OCI-LY1 (cell line): ENCODE results near the gene FYN.

Source experiments
- H2AFZ ChIP-seq: fragments of 200-600 bp; sonication (generic), shearing (Covaris generic); 2 replicates; pipeline ENCODE4 v1.6.0; 2014; ENCODE audit warnings: antibody characterized with exemption, mild to moderate bottlenecking, low read length
- H3F3A ChIP-seq: fragments of 200-600 bp; sonication (generic), shearing (Covaris generic); 2 replicates; pipeline ENCODE4 v1.6.0; 2014; ENCODE audit warnings: mild to moderate bottlenecking, antibody characterized with exemption, low read length, moderate library complexity; ENCODE audit not compliant: insufficient read depth
- H3K27ac ChIP-seq: fragments of 200-600 bp; sonication (generic); 2 replicates; pipeline ENCODE4 v1.5.1; 2014; ENCODE audit warnings: low read length, mixed run types, mild to moderate bottlenecking, low read depth; ENCODE audit not compliant: poor library complexity, severe bottlenecking
- H3K27me3 ChIP-seq: fragments of 200-600 bp; sonication (generic); 2 replicates; pipeline ENCODE4 v1.6.0; 2014; ENCODE audit warnings: antibody characterized with exemption, mild to moderate bottlenecking, low read length, moderate library complexity; ENCODE audit not compliant: insufficient read depth
- H3K36me3 ChIP-seq: fragments of 200-600 bp; sonication (generic); 2 replicates; pipeline ENCODE4 v1.6.1; 2014; ENCODE audit warnings: mild to moderate bottlenecking, antibody characterized with exemption, low read length, moderate library complexity, mixed read lengths; ENCODE audit not compliant: insufficient read depth
- H3K4me1 ChIP-seq: fragments of 200-600 bp; sonication (generic); 2 replicates; pipeline ENCODE4 v1.5.1; 2014; ENCODE audit warnings: mild to moderate bottlenecking, low read length, moderate library complexity; ENCODE audit not compliant: insufficient read depth, severe bottlenecking
- H3K4me2 ChIP-seq: fragments of 200-600 bp; sonication (generic), shearing (Covaris generic); 2 replicates; pipeline ENCODE4 v1.6.1; 2014; ENCODE audit warnings: low read length
- H3K4me3 ChIP-seq: fragments of 200-600 bp; sonication (generic); 2 replicates; pipeline ENCODE4 v1.5.1; 2014; ENCODE audit warnings: low read length, low read depth, mild to moderate bottlenecking, mixed read lengths; ENCODE audit not compliant: poor library complexity, severe bottlenecking
- H3K79me2 ChIP-seq: fragments of 200-600 bp; shearing (Covaris generic); 2 replicates; pipeline ENCODE4 v1.6.1; 2016; ENCODE audit warnings: mixed run types, low read length, mixed read lengths; ENCODE audit not compliant: insufficient read depth
- H3K9ac ChIP-seq: fragments of 200-600 bp; sonication (generic), shearing (Covaris generic); 2 replicates; pipeline ENCODE4 v1.6.1; 2014; ENCODE audit warnings: mild to moderate bottlenecking, low read length, mixed read lengths
- H3K9me2 ChIP-seq: fragments of 200-600 bp; sonication (generic), shearing (Covaris generic); 2 replicates; pipeline ENCODE4 v1.6.1; 2014; ENCODE audit warnings: low read depth, mild to moderate bottlenecking, low read length, mixed read lengths
- H3K9me3 ChIP-seq: fragments of 200-600 bp; shearing (Covaris generic); 2 replicates; pipeline ENCODE4 v1.6.1; 2014; ENCODE audit warnings: low read length, mixed read lengths
- H4K20me1 ChIP-seq: fragments of 200-600 bp; sonication (generic), shearing (Covaris generic); 2 replicates; pipeline ENCODE4 v1.6.0; 2016; ENCODE audit warnings: mild to moderate bottlenecking, low read length; ENCODE audit not compliant: insufficient read depth
- CTCF ChIP-seq: fragments of 200-600 bp; sonication (generic), shearing (Covaris generic); IDR thresholded peaks from 2 replicates; pipeline ENCODE4 v1.5.1; 2017; ENCODE audit warnings: mild to moderate bottlenecking, antibody characterized with exemption, low read length, moderate library complexity, mixed read lengths
- EZH2 ChIP-seq: fragments of 200-600 bp; sonication (generic), shearing (Covaris generic); IDR thresholded peaks from 2 replicates; pipeline ENCODE4 v1.8.0; 2017; ENCODE audit warnings: borderline replicate concordance, mixed run types, mild to moderate bottlenecking, antibody characterized with exemption, low read length, moderate library complexity, mixed read lengths

FYN gene

GRCh38 chr6:111752476-111752875 lies 120.8 kb downstream of the FYN start:
- Histone ChIP-seq H3K9ac (no peak overlapping the region), H3K4me2 (no peak overlapping the region), H3K36me3 (no peaks in the 10 kb centered on the region), H2AFZ (no peak overlapping the region), H3K4me3 (no peak overlapping the region), H3K79me2 (no peaks in the 10 kb centered on the region), H3K4me1 (peaks cover 4% of the 10 kb centered on the region), H3K27me3 (no peaks in the 10 kb centered on the region), H3F3A (no peaks in the 10 kb centered on the region), H3K27ac (no peak overlapping the region), H4K20me1 (no peaks in the 10 kb centered on the region), H3K9me3 (no peaks in the 10 kb centered on the region), H3K9me2 (no peaks in the 10 kb centered on the region)
- no peak for TF ChIP-seq EZH2
- TF ChIP-seq CTCF = no peak

DNA sequence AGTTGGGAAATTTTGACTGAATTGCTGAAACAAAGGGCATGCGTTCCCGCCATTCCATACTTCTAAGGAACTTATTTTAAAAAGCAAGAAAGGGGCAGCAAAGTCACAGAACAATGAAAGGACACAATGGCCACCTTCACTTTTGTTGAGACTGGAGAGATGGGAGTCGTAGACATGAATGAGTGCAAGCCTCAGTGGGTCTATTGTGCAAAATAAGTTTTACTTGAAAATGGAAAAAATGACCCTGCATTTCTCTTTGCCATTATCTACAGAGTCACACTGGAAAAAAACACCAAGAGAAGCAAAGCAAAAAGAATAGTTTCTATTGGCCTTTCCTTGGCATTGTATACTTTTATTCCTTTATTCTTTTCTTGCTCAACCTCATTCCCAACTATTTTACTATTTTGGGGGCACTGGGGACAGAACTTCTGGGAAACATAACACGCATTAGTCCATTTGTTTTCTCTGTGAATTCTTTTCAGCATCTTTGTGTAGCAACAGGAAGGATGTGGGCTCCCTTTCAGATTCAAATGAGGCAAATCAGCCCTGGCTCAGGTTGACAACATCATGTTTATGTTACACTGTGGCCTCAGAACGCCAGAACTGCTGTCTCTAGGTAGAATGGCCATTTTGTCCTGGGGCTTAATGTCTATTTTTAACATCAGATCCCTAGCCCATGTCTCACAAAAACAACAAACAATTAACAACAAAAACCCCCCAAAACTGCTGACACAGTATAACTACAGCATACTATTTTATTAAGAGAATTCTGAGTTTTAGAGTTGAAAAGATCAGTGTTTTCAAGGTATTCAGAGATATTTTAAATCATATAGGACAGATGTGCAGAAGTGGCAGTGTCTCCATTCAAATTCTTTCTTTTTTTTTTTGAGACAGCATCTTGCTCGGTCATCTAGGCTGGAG lies 122.2 kb downstream of the FYN start:
- H3F3A ChIP-seq = no peaks in the 10 kb centered on the region
- H3K9me3 ChIP-seq = no peaks in the 10 kb centered on the region
- H3K79me2 ChIP-seq = no peaks in the 10 kb centered on the region
- H3K4me1 ChIP-seq = peaks cover 4% of the 10 kb centered on the region
- H3K9ac ChIP-seq = no peak overlapping the region
- TF ChIP-seq EZH2 (no peak), CTCF (no peak)
- no peak overlapping the region for H3K4me2 ChIP-seq
- H3K36me3 ChIP-seq = no peaks in the 10 kb centered on the region
- no peak overlapping the region for H2AFZ ChIP-seq
- no peak overlapping the region for H3K27ac ChIP-seq
- no peaks in the 10 kb centered on the region for H3K27me3 ChIP-seq
- H3K4me3 ChIP-seq = no peak overlapping the region
- H4K20me1 ChIP-seq = no peaks in the 10 kb centered on the region
- no peaks in the 10 kb centered on the region for H3K9me2 ChIP-seq

DNA sequence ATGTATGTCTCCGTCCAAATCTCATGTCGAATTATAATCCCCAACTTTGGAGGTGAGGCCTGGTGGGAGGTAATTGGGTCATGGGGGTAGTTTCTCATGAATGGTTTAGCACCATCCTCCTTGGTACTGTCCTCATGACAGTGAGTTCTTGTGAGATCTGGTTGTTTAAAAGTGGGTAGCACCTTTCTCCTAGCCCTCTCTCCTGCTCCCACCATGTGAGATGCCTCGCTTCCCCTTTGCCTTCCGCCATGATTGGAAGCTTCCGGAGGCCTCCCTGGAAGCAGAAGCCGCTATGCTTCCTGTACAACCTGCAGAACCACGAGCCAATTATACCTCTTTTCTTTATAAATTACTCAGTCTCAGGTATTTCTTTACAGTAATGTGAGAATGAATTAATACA lies 123.1 kb downstream of the FYN start:
- Histone ChIP-seq H4K20me1 (no peaks in the 10 kb centered on the region), H3K4me3 (no peak overlapping the region), H3K9me2 (no peaks in the 10 kb centered on the region), H3F3A (no peaks in the 10 kb centered on the region), H3K27me3 (no peaks in the 10 kb centered on the region), H3K27ac (no peak overlapping the region), H3K79me2 (no peaks in the 10 kb centered on the region), H3K9me3 (no peaks in the 10 kb centered on the region), H3K4me1 (peaks cover 4% of the 10 kb centered on the region), H2AFZ (no peak overlapping the region), H3K36me3 (no peaks in the 10 kb centered on the region), H3K9ac (no peak overlapping the region), H3K4me2 (no peak overlapping the region)
- no peak for TF ChIP-seq EZH2
- TF ChIP-seq CTCF = no peak
